ENCODE data around the gene DPF3.

DPF3 gene

GRCh38 chr14:72833174-72833573 lies 60.7 kb downstream of the DPF3 start:
- no peak for DNase-seq

GRCh38 chr14:72830786-72831594 lies 62.9 kb downstream of the DPF3 start:
- no peak for DNase-seq

DNA sequence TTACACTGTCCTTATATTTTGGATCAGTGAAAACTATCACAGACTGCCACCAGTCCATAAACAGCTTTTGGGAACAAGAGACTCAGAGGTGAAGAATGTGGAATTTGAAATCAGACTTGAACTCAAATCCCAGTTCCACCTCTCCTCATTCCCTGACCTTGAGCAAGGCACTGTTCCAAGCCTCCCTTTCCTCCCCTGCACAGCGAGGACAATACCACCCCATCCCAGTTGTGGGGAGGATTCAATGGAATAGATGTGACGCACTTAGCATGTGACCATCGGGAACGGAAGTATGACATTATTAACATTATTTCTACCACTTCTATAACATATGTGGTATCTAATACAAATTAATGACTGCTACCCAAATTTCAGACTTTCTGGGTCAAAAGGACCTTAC lies 63.5 kb downstream of the DPF3 start:
- no peak for DNase-seq

DNA sequence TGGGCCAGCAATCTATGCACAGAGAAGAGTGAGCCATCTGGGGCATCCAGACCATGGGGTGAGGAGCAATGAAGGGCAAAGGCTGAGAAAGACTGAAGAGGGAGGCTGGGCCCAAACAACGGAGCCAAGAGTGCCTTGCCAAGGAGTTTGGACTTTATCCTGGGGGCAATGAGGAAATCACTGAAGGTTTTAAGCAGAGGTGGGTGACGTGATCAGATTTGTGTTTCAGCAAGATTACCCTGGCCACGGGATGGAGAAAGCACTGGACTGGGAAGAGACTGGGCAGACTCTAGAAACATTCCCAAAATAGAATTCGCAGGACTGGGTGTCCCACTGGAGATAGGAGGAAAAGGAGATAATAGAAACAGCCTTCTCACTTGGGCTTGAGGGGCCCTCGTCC lies 65.3 kb downstream of the DPF3 start:
- DNase-seq: no peak

- no peak for DNase-seq
Observed at GRCh38 chr14:72826039-72826438, 67.9 kb downstream of the DPF3 start.

DNA sequence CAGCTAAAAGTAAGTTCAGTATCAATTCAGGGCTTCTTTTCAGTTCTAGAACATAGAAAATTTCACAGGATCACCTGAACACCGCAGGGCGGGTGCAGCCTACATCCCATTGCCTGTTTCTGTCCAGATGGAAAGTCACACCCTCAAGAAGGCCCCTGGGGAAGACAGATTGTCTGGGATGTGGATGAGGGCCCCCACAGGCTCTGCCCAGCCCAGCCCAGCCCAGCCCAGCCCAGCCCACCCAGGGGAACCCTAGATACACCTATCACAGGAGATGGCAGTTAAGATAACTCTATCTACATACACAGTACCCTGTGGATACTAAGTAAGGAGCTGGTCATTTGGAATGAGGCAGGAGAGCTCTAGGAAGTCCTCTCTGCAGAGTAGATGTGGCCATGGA lies 68.4 kb downstream of the DPF3 start:
- no peak for DNase-seq

DNA sequence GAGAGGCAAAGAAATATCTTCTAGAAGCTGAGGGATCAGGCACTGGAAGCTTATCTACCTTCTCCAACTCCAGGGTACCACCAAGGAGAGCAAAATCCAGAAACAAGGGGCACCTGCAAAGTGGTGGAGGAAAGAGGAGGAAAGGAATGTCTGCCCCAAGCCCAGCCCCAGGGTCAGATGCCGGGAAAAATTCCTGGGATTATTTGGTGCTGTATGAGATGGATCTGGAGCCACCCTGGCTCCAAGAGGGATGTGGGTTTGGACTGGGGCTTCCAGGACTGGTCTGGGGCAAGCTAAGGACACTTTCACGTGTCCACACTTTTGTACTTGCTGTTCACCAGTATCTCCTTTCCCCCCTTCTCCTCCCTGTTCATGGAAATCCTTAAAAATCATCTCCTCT lies 69.8 kb downstream of the DPF3 start:
- DNase-seq: no peak

GRCh38 chr14:72822946-72823611 lies 70.8 kb downstream of the DPF3 start:
- no peak for DNase-seq

- DNase-seq: no peak
Observed at GRCh38 chr14:72818998-72819397, 74.9 kb downstream of the DPF3 start.

DNA sequence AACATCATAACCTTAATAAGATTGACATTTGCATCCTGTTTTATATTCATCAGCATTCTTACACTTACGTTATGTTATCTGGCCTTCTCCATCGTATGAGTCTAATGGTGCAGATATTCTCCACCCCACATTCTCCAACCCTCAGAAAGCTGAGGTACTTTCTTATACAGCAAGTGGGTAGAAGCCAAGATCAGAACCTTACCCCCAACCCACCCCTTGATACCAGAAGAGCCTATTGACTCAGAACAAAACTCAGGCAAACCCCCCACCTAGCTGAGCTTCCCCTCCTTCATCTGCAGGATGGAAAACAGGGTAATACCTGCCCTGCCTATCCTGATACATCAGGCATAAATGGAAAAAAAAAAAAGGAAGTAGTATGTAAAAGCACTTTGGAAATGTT lies 77.6 kb downstream of the DPF3 start:
- no peak for DNase-seq

DNA sequence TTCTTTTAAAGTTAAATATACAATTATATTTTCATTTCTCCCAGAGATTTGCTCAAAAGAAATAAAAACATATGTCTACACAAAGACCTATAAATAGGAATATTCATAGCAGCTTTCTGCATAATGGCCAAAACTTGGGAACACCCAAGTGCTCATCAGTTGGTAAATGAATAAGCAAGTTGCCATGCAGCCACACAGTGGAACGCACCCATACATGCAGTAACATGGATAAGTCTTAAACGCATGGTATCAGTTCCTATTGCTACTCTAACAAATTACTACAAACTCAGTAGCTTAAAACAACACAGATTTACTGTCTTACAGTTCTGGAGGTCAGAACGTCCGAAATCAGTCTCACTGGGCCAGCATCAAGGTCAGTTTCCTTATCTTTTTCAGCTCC lies 78.5 kb downstream of the DPF3 start:
- DNase-seq: no peak

DNA sequence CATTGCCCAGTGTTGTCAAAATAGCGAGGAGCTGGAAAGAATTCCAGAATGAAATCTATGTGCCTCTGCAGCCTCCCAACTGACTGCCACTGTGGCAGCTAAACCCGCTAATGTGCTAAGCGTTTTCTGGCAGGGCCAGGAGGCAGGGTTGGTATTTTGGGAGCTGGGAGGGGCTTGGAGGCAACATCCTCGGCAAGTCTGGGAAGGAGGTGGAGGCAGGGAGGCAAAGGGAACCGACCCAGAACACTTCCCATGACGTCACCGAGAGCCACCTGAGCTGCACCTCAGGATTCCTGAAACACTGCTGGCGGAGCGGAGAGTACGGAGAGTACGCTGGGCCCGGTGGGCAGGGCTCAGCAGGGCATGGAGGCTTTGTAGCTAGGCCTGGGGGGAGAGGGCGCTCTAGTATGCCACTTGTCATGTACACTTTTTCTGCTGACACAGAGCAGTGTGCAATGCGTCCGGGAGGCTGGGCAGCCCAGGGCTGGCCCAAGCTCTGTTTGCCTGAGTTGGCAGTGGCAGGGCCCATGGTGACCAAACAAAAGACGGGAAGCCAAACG lies 81.5 kb downstream of the DPF3 start:
- DNase-seq: no peak

GRCh38 chr14:72810201-72810600 lies 83.7 kb downstream of the DPF3 start:
- peak; percentile 24 to 30 for DNase-seq

DNA sequence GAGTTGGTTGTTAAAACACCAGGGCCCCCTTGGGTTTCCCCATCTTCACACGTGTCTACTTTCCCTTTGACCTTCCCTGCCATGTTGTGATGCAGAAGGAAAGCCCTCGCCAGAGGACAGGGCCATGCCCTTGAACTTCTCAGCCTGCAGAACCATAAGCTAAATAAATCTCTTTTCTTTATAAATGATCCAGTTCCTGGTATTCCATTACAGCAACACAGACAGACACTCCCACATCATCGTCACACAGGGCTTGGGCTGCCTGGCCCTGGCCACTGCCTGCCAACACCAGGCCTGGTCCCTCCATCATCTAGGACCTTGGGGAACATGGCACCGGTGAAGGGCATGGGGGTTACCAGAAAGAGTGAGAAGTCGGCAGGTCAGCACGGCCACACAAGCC lies 84.8 kb downstream of the DPF3 start:
- no peak for DNase-seq

- no peak for DNase-seq
Observed at GRCh38 chr14:72808564-72808963, 85.3 kb downstream of the DPF3 start.

DNA sequence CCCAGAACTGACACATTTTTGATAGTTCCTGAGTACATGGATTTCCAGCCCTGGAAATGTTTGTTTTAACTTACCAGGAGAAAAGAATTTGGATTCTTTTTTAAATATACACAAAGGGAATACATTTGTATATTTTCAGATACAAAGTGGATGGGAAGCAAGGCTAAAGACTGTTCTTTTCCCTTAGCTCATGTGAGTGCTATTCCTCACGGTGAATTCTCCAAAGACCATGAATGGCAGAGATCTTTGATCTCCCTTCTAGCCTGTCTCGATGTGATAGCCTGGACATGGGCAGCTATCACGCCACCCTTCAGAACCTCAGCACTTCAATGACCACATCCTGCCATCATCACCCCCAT lies 91.3 kb downstream of the DPF3 start:
- DNase-seq: no peak

DNA sequence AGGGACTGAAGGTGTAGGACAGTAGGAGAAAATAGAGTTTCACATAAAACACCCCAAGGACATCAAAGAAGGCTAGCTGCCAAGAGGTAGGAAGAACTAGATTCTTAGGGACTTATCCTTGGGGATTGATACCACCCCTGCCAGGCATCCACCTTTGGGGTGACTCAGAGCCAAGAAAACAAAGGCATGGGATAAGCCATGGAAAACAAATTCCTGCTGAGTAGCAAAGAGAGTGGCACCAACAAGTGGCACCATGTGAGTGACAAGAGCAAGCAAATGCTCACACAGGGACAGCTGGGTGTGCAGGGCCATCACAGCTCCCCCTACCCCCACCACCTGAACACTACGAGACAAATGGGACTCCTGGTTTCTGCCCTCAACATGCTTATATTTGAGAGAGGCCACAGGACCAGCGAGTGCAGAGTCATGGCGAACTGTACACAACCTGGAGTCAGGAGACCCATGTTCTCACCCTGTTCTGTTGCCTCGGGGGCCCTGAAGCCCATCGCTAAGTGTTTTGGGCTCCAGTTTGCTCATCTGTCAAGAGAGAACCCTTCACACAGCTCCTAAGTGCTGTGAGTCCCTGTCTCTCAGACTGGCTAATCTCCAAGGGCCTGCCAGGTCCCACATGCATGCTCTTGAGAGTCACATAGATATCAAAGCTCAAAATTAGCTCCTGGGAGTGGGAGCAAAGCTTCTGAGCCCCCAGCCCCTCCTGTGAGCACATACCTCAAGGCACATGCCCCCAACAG lies 91.9 kb downstream of the DPF3 start:
- no peak for DNase-seq

DNA sequence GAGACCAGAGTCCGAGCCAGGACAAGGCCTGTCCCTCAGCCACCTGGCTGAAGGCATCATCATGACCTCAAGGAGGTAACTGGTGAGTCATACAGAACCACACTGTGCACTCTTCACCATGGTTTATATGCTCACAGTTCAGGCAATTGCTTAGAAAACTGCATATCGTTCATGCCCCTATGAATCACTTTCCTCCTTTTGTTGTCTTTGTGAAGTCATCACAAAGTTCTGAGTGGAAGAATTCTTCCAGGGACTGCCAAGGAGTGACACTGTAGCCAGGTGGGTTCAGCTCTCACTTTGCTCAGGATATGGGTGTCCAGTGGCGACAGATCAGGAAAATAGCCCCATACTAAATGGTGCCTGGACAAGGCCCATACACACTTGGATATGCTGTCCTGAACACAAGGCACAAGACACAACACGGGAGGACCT lies 92.5 kb downstream of the DPF3 start:
- DNase-seq: no peak

- DNase-seq: no peak
Observed at GRCh38 chr14:72800848-72801370, 93.0 kb downstream of the DPF3 start.

DNA sequence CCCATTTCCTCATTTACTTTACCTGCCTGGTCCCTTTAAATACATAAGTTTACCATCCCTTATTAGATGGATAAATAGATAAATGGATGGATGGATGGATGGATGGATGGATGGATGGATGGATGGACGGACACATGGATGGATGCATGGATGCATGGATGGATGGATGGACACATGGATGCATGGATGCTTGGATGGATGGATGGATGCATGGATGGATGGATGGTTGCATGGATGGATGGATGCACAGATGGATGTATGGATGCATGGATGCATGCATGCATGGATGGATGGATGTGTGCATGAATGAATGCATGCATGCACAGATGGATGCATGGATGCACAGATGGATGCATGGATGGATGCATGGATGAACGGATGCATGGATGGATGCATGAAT lies 93.6 kb downstream of the DPF3 start:
- DNase-seq: no peak

DNA sequence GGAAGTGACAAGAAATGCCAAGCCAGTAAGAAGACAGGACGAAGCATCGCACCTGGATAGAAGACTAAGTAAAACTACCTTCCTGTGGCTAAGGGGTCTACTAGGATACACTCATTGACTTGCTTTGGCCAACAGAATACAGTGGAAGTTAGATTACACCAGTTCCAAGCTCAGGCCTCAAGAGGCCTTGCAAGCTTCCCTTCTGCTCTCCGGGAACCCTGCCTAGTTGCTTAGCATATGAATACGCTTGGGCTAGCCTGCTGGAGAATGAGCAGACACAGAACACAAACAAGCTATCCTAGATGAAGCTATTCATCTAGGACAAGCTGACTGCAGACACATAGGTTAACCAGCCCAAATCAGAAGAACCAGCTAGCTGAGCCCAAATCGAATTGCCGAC lies 97.0 kb downstream of the DPF3 start:
- DNase-seq: no peak

DNA sequence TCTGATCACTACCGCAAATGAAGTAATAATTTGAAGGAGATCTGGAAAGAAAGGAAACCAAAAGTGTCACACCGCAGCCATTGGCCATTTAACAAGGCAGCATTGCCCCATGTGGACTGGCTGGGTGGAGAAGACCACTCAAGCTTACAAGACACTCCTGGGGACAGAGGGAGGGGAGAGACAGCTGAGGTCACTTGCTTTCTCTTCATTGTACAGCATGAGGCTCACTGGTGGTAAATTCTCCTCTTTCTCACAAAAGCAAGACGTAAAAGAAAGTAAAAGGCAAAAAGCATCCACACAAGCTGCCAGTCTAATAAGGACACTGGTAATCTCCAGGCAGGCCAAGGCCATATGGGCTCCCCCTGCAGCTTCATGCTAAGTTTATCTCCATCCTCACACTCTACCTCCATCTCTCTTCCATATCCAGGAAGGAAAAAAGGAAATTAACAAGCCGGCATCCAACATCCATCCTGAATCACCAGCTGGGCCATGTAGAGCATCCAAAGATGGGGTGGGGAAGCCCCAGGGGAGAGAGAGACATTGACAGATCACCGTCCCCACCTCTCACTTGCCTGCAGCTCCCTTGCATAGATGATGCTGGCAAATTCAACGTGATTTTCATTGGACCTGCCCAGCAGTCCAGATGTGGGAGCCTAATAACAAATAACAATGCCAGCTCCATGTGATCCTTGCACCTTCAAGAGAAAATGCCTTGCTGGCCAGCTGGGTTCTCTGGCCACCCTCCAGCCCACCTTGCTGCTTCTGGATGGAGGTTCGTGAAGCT lies 100.6 kb downstream of the DPF3 start:
- DNase-seq: no peak

All from stimulated activated CD4-positive, alpha-beta T cell treated with anti-CD3 and anti-CD28 coated beads, Interleukin-2, amount 100 ng/mL, for 48 hours (primary cell).